AG04450 (cell line): ENCODE measurements around the gene TRIM26. TPM values are rescaled to one million over a fixed set of nuclear protein-coding genes. Genes with fewer than 3 reads are reported as not detected.

Source experiments
- CTCF ChIA-PET: fragments of 300-600, 350-600 bp; formaldehyde crosslinking; extraction: SDS; loops from one replicate; lab custom pipeline; 2022; ENCODE audit warnings: antibody characterized with exemption, inconsistent platforms; lab: Charles Lee
- POLR2A ChIA-PET: fragments of 350-600 bp; formaldehyde crosslinking; extraction: SDS; loops from one replicate; lab custom pipeline; 2021; ENCODE audit warnings: antibody characterized with exemption, inconsistent platforms; lab: Yijun Ruan, JAX
- DNase-seq: peaks from one replicate; pipeline ENCODE4 v3.0.0-alpha.2; 2011; ENCODE audit warnings: low read depth, low spot score
- H3K27ac ChIP-seq: one replicate; pipeline ENCODE4 v1.5.1; 2012; ENCODE audit warnings: low read depth, low read length, control low read depth
- H3K27me3 ChIP-seq: one replicate; pipeline ENCODE4 v1.6.0; 2012; ENCODE audit warnings: low read length; ENCODE audit not compliant: control insufficient read depth, insufficient read depth
- H3K4me3 ChIP-seq: 2 replicates; pipeline ENCODE4 v1.5.1; 2011; ENCODE audit warnings: mild to moderate bottlenecking, low read depth, low read length, control low read depth
- H3K9me3 ChIP-seq: 2 replicates; pipeline ENCODE4 v1.5.1; 2012; ENCODE audit warnings: low read length; ENCODE audit not compliant: control insufficient read depth, insufficient read depth
- polyA plus RNA-seq: library from polyadenylated mRNA; depleted of rRNA; stranded (reverse); fragments of >200 nt; gene quantifications from 2 replicates; pipeline ENCODE4 v1.2.3, GENCODE V29; 2011
- TF ChIP-seq, protein P1 (sequence below): IDR thresholded peaks from 2 replicates; pipeline ENCODE4 v1.5.1; 2011; ENCODE audit warnings: low read depth, low read length, control low read depth, inconsistent platforms

Gene TRIM26
- polyA plus RNA-seq, 1 experiment, result 22.7 TPM

DNA sequence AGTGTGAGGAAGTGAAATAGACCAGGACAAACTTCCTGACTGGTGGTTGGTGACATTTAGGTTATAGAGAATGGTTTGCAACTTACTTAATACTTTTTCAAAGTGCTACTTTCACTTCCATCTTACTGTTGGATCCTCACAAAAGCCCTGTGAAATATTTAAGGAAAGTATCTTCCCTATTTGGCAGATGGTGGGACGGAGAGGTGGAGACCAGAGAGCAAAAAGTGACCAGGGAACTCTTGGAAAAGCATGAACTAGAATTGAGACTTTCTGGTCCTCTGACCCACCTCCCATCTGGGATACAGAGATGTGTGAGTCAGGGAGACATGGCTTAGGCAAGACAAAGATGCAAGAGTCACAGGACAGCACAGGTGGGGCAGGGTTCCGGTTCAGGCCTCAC lies 55.2 kb downstream of the TRIM26 start:
- no peak for DNase-seq
- ChIA-PET CTCF (interaction anchor here (1.4 kb wide), 1 partner anchor 27 kb away, joined by 4 read pairs; no protein-coding TSS in a partner anchor), POLR2A (no interaction called here)
- Histone ChIP-seq H3K9me3 (no peaks in the 10 kb centered on the region; the same call in 1 of the 2 replicates), H3K27ac (no peak overlapping the region), H3K27me3 (peaks cover 9% of the 10 kb centered on the region), H3K4me3 (no peak overlapping the region)
- TF ChIP-seq, protein P1, sequence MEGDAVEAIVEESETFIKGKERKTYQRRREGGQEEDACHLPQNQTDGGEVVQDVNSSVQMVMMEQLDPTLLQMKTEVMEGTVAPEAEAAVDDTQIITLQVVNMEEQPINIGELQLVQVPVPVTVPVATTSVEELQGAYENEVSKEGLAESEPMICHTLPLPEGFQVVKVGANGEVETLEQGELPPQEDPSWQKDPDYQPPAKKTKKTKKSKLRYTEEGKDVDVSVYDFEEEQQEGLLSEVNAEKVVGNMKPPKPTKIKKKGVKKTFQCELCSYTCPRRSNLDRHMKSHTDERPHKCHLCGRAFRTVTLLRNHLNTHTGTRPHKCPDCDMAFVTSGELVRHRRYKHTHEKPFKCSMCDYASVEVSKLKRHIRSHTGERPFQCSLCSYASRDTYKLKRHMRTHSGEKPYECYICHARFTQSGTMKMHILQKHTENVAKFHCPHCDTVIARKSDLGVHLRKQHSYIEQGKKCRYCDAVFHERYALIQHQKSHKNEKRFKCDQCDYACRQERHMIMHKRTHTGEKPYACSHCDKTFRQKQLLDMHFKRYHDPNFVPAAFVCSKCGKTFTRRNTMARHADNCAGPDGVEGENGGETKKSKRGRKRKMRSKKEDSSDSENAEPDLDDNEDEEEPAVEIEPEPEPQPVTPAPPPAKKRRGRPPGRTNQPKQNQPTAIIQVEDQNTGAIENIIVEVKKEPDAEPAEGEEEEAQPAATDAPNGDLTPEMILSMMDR, result no peak

DNA sequence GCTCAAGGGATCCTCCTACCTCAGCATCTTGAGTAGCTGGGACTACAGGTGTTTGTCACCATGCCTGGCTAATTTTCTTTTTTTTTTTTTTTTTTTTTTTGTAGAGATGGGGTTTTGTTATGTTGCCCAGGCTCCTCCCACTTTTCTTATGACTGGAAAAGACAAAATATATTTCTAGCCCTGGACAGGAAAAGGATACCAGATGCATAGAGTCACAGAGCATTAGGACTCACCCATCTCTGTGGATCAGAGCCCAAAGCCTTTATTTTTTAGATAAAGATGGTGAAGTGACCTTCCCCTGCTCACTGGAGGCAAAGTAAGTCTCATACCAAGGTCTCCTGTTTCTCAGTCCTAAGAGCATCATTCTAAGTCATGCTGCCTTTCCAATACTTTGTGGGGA lies 55.6 kb downstream of the TRIM26 start:
- H3K27me3 ChIP-seq, result peaks cover 9% of the 10 kb centered on the region
- CTCF ChIA-PET, result interaction anchor here (1.4 kb wide), 1 partner anchor 26 kb away, joined by 4 read pairs; no protein-coding TSS in a partner anchor
- POLR2A ChIA-PET, result no interaction called here
- H3K4me3 ChIP-seq, result no peak overlapping the region
- no peak overlapping the region for H3K27ac ChIP-seq
- TF ChIP-seq, protein P1, result no peak
- no peaks in the 10 kb centered on the region; the same call in 1 of the 2 replicates for H3K9me3 ChIP-seq
- no peak for DNase-seq

DNA sequence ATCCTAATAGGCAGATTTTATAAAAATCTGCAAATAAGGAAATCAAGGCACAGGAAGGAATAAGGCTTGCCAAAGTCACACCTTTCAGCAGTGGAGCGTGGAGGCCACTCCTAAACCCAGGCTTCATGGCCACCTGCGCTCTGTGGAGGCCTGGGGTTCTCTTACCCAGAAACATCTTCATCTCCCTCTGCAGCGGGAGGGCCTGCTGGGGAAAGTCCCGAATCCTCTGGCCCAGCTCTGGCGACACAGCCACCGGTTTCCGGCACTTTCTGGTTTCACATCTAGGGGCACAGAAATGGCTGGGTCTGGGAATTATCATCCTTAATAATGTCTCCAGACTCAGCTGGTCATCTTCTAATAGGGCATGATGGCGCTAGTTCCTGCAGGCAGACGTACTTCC lies 56.4 kb downstream of the TRIM26 start:
- no peak for DNase-seq
- ChIA-PET POLR2A (no interaction called here), CTCF (interaction anchor here (1.4 kb wide), 1 partner anchor 26 kb away, joined by 4 read pairs; no protein-coding TSS in a partner anchor)
- Histone ChIP-seq H3K4me3 (no peak overlapping the region), H3K27me3 (peaks cover 9% of the 10 kb centered on the region), H3K27ac (no peak overlapping the region), H3K9me3 (no peaks in the 10 kb centered on the region; the same call in 1 of the 2 replicates)
- TF ChIP-seq, protein P1, result no peak

DNA sequence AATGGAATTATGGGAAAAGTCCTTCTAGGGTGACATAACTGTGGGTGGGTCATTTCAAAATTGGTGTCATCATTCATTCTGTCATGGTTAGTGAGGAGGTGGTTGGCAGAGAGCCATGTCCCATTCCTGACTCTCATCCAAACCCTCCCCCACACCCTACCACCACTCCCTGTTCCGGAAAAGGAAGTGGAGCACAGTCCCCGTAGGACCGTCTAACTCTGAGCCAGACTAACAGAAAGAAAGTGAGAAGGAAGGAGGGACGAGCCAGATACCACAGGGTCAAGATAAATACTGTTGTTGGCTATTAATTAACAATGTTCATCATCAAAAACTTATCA lies 57.0 kb downstream of the TRIM26 start:
- no peak overlapping the region for H3K27ac ChIP-seq
- no peak for DNase-seq
- H3K4me3 ChIP-seq, result no peak overlapping the region
- peaks cover 9% of the 10 kb centered on the region for H3K27me3 ChIP-seq
- ChIA-PET CTCF (no interaction called here), POLR2A (no interaction called here)
- TF ChIP-seq, protein P1, result no peak
- H3K9me3 ChIP-seq, result no peaks in the 10 kb centered on the region; the same call in 1 of the 2 replicates

DNA sequence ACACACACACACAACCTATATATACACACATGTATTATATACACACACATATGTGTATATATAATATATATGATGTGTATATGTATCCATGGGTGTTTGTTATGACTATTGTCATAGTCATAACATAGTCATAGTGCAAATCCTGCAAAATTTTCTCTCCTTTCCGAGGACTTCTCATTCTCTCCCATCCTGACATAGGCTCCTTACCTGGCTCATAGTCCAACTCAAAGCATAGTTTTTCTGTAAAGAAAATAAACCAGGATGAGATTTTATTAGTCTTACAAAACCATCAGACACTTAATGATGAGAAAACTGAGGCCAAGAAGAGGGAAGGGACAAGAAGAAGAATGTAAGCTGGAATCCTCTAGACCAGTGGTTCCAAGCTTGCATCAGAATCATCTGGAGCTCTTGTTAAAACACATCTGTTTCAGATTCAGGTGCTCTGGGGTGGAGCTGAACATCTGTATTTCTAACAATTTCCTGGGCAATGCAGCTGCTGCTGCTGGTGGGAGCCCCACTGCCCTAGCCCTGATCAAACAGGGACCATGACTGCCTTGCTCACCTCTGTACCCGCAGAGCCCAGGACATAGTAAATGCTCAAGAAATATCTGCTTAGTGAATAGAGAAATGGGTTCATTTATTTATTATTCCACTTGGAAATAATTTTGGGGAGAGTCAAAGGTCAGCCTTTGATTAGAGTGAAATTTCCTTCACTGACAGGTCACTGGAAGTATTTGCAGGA lies 57.5 kb downstream of the TRIM26 start:
- no peak overlapping the region for H3K4me3 ChIP-seq
- DNase-seq, result no peak
- POLR2A ChIA-PET, result no interaction called here
- CTCF ChIA-PET, result interaction anchor here (1.7 to 3.3 kb wide), 2 partner anchors 12 to 24 kb away, joined by 5 to 23 read pairs; no protein-coding TSS in a partner anchor
- H3K9me3 ChIP-seq, result no peaks in the 10 kb centered on the region; the same call in 1 of the 2 replicates
- H3K27ac ChIP-seq, result no peak overlapping the region
- TF ChIP-seq, protein P1, result no peak
- peaks cover 10% of the 10 kb centered on the region for H3K27me3 ChIP-seq
